Glutamatergic neuron (in vitro differentiated cells): ENCODE data around the gene ERCC6L2. TPM values are rescaled to one million over a fixed set of nuclear protein-coding genes. Genes with fewer than 3 reads are reported as not detected.

Experiments
- DNase-seq: peaks from one replicate; pipeline ENCODE4 v3.0.0; 2022
- H3K27ac Mint-ChIP-seq: one replicate; pipeline ENCODE4 v1.8.0; 2020; ENCODE audit warnings: mild to moderate bottlenecking, mixed read lengths, inconsistent platforms; ENCODE audit not compliant: unreplicated experiment
- H3K27me3 Mint-ChIP-seq: one replicate; pipeline ENCODE4 v1.8.0; 2020; ENCODE audit warnings: mild to moderate bottlenecking, moderate library complexity, mixed read lengths, inconsistent platforms; ENCODE audit not compliant: unreplicated experiment
- H3K36me3 Mint-ChIP-seq: one replicate; pipeline ENCODE4 v1.8.0; 2020; ENCODE audit warnings: mild to moderate bottlenecking, mixed read lengths, inconsistent platforms; ENCODE audit not compliant: unreplicated experiment
- H3K4me1 Mint-ChIP-seq: one replicate; pipeline ENCODE4 v1.8.0; 2020; ENCODE audit warnings: mild to moderate bottlenecking, low read depth, mixed read lengths, inconsistent platforms; ENCODE audit not compliant: unreplicated experiment
- H3K4me3 Mint-ChIP-seq: one replicate; pipeline ENCODE4 v1.8.0; 2020; ENCODE audit warnings: mild to moderate bottlenecking, mixed read lengths, inconsistent platforms; ENCODE audit not compliant: unreplicated experiment
- H3K9me3 Mint-ChIP-seq: one replicate; pipeline ENCODE4 v1.8.0; 2020; ENCODE audit warnings: mild to moderate bottlenecking, moderate library complexity, mixed read lengths, inconsistent platforms; ENCODE audit not compliant: unreplicated experiment
- CTCF ChIP-seq: fragments of 200-600 bp; sonication (generic); IDR thresholded peaks from one replicate; pipeline ENCODE4 v1.5.0; 2021; ENCODE audit not compliant: partially characterized antibody, unreplicated experiment
- total RNA-seq: library from RNA; stranded (reverse); fragmentation: NEBNext Ultra II Directional; extraction: Animal tissue kit (Norgen Biotek cat#: 25700); gene quantifications from one replicate; pipeline ENCODE4 v1.2.1, GENCODE V29; 2021; ENCODE audit not compliant: unreplicated experiment

ERCC6L2 gene
- total RNA-seq, 1 donor from 2014 or later: 51.3 TPM

- Mint-ChIP-seq H3K4me1 (peaks cover 22% of the 10 kb centered on the region), H3K27me3 (no peaks in the 10 kb centered on the region), H3K4me3 (no peak overlapping the region), H3K9me3 (no peaks in the 10 kb centered on the region), H3K27ac (no peak overlapping the region), H3K36me3 (peaks cover 1% of the 10 kb centered on the region)
- TF ChIP-seq CTCF: no peak
- no peak for DNase-seq
Observed at GRCh38 chr9:95854386-95855020, 21.0 kb upstream of the ERCC6L2 start.

GRCh38 chr9:95855961-95856360, 19.5 kb upstream of the ERCC6L2 start:
- H3K4me3 Mint-ChIP-seq: no peak overlapping the region
- H3K4me1 Mint-ChIP-seq: peaks cover 22% of the 10 kb centered on the region
- H3K27ac Mint-ChIP-seq: no peak overlapping the region
- H3K36me3 Mint-ChIP-seq: no peaks in the 10 kb centered on the region
- no peaks in the 10 kb centered on the region for H3K27me3 Mint-ChIP-seq
- TF ChIP-seq CTCF: no peak
- DNase-seq: no peak
- H3K9me3 Mint-ChIP-seq: no peaks in the 10 kb centered on the region

GRCh38 chr9:95857124-95857523, 18.4 kb upstream of the ERCC6L2 start:
- Mint-ChIP-seq H3K36me3 (peaks cover 7% of the 10 kb centered on the region), H3K27ac (peak overlapping the region; percentile 3), H3K9me3 (no peaks in the 10 kb centered on the region), H3K4me1 (peaks cover 22% of the 10 kb centered on the region), H3K4me3 (peak overlapping the region; percentile 27), H3K27me3 (no peaks in the 10 kb centered on the region)
- DNase-seq: peak; percentile 42
- TF ChIP-seq CTCF: no peak

- peaks cover 22% of the 10 kb centered on the region for H3K4me1 Mint-ChIP-seq
- H3K27ac Mint-ChIP-seq: no peak overlapping the region
- TF ChIP-seq CTCF: no peak
- peaks cover 11% of the 10 kb centered on the region for H3K36me3 Mint-ChIP-seq
- no peak for DNase-seq
- no peaks in the 10 kb centered on the region for H3K27me3 Mint-ChIP-seq
- no peaks in the 10 kb centered on the region for H3K9me3 Mint-ChIP-seq
- no peak overlapping the region for H3K4me3 Mint-ChIP-seq
Observed at GRCh38 chr9:95857896-95858295, 17.6 kb upstream of the ERCC6L2 start.

- no peak overlapping the region for H3K4me3 Mint-ChIP-seq
- TF ChIP-seq CTCF: no peak
- peaks cover 19% of the 10 kb centered on the region for H3K36me3 Mint-ChIP-seq
- H3K27ac Mint-ChIP-seq: no peak overlapping the region
- no peak for DNase-seq
- H3K4me1 Mint-ChIP-seq: peaks cover 9% of the 10 kb centered on the region
- H3K27me3 Mint-ChIP-seq: no peaks in the 10 kb centered on the region
- no peaks in the 10 kb centered on the region for H3K9me3 Mint-ChIP-seq
Observed at GRCh38 chr9:95862343-95862742, 13.1 kb upstream of the ERCC6L2 start.
